Suprapubic skin (tissue), 4 donors: ENCODE measurements around the gene SLC38A3. TPM values are rescaled to one million over a fixed set of nuclear protein-coding genes. Genes with fewer than 3 reads are reported as not detected.

Experiments used
- DNase-seq, 2 donors: peaks; one replicate each; pipeline ENCODE4 v3.0.0-alpha.2; 2019; ENCODE audit warnings: low spot score in 2 of 2
- H3K27ac ChIP-seq: fragments of 200-600 bp; sonication (generic); one replicate; pipeline ENCODE4 v1.5.1; 2019
- H3K27me3 ChIP-seq: fragments of 200-600 bp; sonication (generic); one replicate; pipeline ENCODE4 v1.5.1; 2019
- H3K36me3 ChIP-seq: fragments of 200-600 bp; sonication (generic); one replicate; pipeline ENCODE4 v1.5.1; 2019
- H3K4me1 ChIP-seq: fragments of 200-600 bp; sonication (generic); one replicate; pipeline ENCODE4 v1.5.1; 2019
- H3K4me3 ChIP-seq: fragments of 200-600 bp; sonication (generic); one replicate; pipeline ENCODE4 v1.5.1; 2019; ENCODE audit warnings: mild to moderate bottlenecking
- H3K9me3 ChIP-seq: fragments of 200-600 bp; sonication (generic); one replicate; pipeline ENCODE4 v1.5.1; 2019
- CTCF ChIP-seq, 2 donors: fragments of 200-600 bp in 1 of 2; fragments of 450-650 bp in 1 of 2; sonication (generic) in 1 of 2; IDR thresholded peaks; one replicate each; pipeline ENCODE4 v1.5.1; 2016 to 2019; ENCODE audit warnings: antibody characterized with exemption in 2 of 2, mild to moderate bottlenecking in 1 of 2, moderate library complexity in 1 of 2
- EP300 ChIP-seq: sonication (generic); formaldehyde crosslinking; IDR thresholded peaks from one replicate; pipeline ENCODE4 v1.6.1; 2017; ENCODE audit warnings: antibody characterized with exemption
- POLR2A ChIP-seq, 2 donors: fragments of 450-650 bp; IDR thresholded peaks; one replicate each; pipeline ENCODE4 v1.6.1; 2017; ENCODE audit warnings: antibody characterized with exemption in 2 of 2, mild to moderate bottlenecking in 2 of 2, moderate library complexity in 2 of 2
- POLR2AphosphoS5 ChIP-seq, 3 donors: sonication (generic); formaldehyde crosslinking; IDR thresholded peaks; one replicate each; pipeline ENCODE4 v1.6.1; 2017; ENCODE audit warnings: antibody characterized with exemption in 3 of 3
- WGBS: methylation state at CpG from one replicate; pipeline ENCODE4 v1.1.5; 2018; 5-methylcytosine and 5-hydroxymethylcytosine counted together
- total RNA-seq, 4 donors: library from RNA; depleted of rRNA; stranded (reverse); fragments of >200 nt; gene quantifications; one replicate each; pipeline ENCODE4 v1.1.0, GENCODE V29; 2016

Gene SLC38A3
- total RNA-seq, 4 donors from 2014 or later, result 0.25 to 2.2 (median 1.00) TPM

GRCh38 chr3:50219285-50219684 is 14.2 kb downstream of the SLC38A3 start:
- no peaks in the 10 kb centered on the region for H3K27me3 ChIP-seq
- DNase-seq, result no peak
- WGBS, result 92% methylated on average over 5 of the region's 5 CpGs
- peaks cover 4% of the 10 kb centered on the region for H3K4me1 ChIP-seq
- no peak overlapping the region for H3K4me3 ChIP-seq
- no peaks in the 10 kb centered on the region for H3K36me3 ChIP-seq
- no peaks in the 10 kb centered on the region for H3K9me3 ChIP-seq
- H3K27ac ChIP-seq, result no peak overlapping the region
- TF ChIP-seq POLR2AphosphoS5 (IDR thresholded peaks at IDR 0.05) (no peak), POLR2A (IDR thresholded peaks at IDR 0.05) (no peak), EP300 (no peak), CTCF (IDR thresholded peaks at IDR 0.05) (no peak)

GRCh38 chr3:50220109-50220508 is 15.0 kb downstream of the SLC38A3 start:
- Histone ChIP-seq H3K27me3 (no peaks in the 10 kb centered on the region), H3K9me3 (no peaks in the 10 kb centered on the region), H3K4me1 (peaks cover 4% of the 10 kb centered on the region), H3K4me3 (no peak overlapping the region), H3K27ac (no peak overlapping the region), H3K36me3 (no peaks in the 10 kb centered on the region)
- TF ChIP-seq POLR2AphosphoS5 (IDR thresholded peaks at IDR 0.05), result no peak
- no peak for TF ChIP-seq CTCF (IDR thresholded peaks at IDR 0.05)
- no peak for TF ChIP-seq POLR2A (IDR thresholded peaks at IDR 0.05)
- no peak for TF ChIP-seq EP300
- no peak for DNase-seq
- WGBS, result 86% methylated on average over 6 of the region's 6 CpGs

GRCh38 chr3:50221051-50221410 is 16.0 kb downstream of the SLC38A3 start:
- Histone ChIP-seq H3K27me3 (no peaks in the 10 kb centered on the region), H3K36me3 (no peaks in the 10 kb centered on the region), H3K4me1 (peaks cover 8% of the 10 kb centered on the region), H3K9me3 (no peaks in the 10 kb centered on the region), H3K27ac (no peak overlapping the region), H3K4me3 (no peak overlapping the region)
- TF ChIP-seq EP300 (no peak), POLR2A (IDR thresholded peaks at IDR 0.05) (no peak), POLR2AphosphoS5 (IDR thresholded peaks at IDR 0.05) (no peak), CTCF (IDR thresholded peaks at IDR 0.05) (no peak)
- DNase-seq, result no peak
- WGBS, result 100% methylated on average over 1 of the region's 4 CpGs

GRCh38 chr3:50221411-50222168 is 16.5 kb downstream of the SLC38A3 start:
- H3K9me3 ChIP-seq, result no peaks in the 10 kb centered on the region
- no peak for DNase-seq
- no peaks in the 10 kb centered on the region for H3K36me3 ChIP-seq
- H3K4me1 ChIP-seq, result peaks cover 13% of the 10 kb centered on the region
- no peak for TF ChIP-seq POLR2AphosphoS5 (IDR thresholded peaks at IDR 0.05)
- TF ChIP-seq CTCF (IDR thresholded peaks at IDR 0.05), result no peak
- TF ChIP-seq EP300, result no peak
- TF ChIP-seq POLR2A (IDR thresholded peaks at IDR 0.05), result no peak
- no peak overlapping the region for H3K4me3 ChIP-seq
- no peaks in the 10 kb centered on the region for H3K27me3 ChIP-seq
- WGBS, result 50% methylated on average over 10 of the region's 12 CpGs
- no peak overlapping the region for H3K27ac ChIP-seq

GRCh38 chr3:50222169-50222528 is 17.1 kb downstream of the SLC38A3 start:
- H3K9me3 ChIP-seq, result no peaks in the 10 kb centered on the region
- no peak overlapping the region for H3K4me3 ChIP-seq
- DNase-seq, result no peak
- WGBS, result 80% methylated on average over 1 of the region's 1 CpG
- no peaks in the 10 kb centered on the region for H3K36me3 ChIP-seq
- TF ChIP-seq EP300, result no peak
- TF ChIP-seq POLR2AphosphoS5 (IDR thresholded peaks at IDR 0.05), result no peak
- no peak for TF ChIP-seq CTCF (IDR thresholded peaks at IDR 0.05)
- TF ChIP-seq POLR2A (IDR thresholded peaks at IDR 0.05), result no peak
- no peak overlapping the region for H3K27ac ChIP-seq
- no peaks in the 10 kb centered on the region for H3K27me3 ChIP-seq
- peaks cover 18% of the 10 kb centered on the region for H3K4me1 ChIP-seq
